Motor neuron (in vitro differentiated cells): ENCODE data around the gene ALOXE3. TPM values are rescaled to one million over a fixed set of nuclear protein-coding genes. Genes with fewer than 3 reads are reported as not detected.

Experiments
- ATAC-seq, 8 experiments: fragments of 200-7000 bp; cut with Tn5 transposase; replicated peaks in 6 of 8; 2 replicates each; pipeline ENCODE4 v1.8.0; 2021; ENCODE audit warnings: mild to moderate bottlenecking in 8 of 8, moderate library complexity in 8 of 8
- H3K27ac ChIP-seq, 2 donors: fragments of 250-450 bp; sonication (Bioruptor Pico); 2 replicates each; pipeline ENCODE4 v1.9.0; 2021; ENCODE audit warnings: antibody characterized with exemption in 2 of 2, mild to moderate bottlenecking in 2 of 2, moderate library complexity in 1 of 2
- H3K4me1 ChIP-seq, 2 donors: fragments of 250-450 bp; sonication (Bioruptor Pico); replicated peaks in 1 of 2; 2 replicates each; pipeline ENCODE4 v1.6.1; 2021; ENCODE audit warnings: antibody characterized with exemption in 2 of 2, mild to moderate bottlenecking in 2 of 2, moderate library complexity in 1 of 2
- H3K4me3 ChIP-seq, 5 donors: fragments of 250-450 bp; sonication (Bioruptor Pico); 2 replicates each; pipeline ENCODE4 v1.9.0; 2021; ENCODE audit warnings: antibody characterized with exemption in 5 of 5, mild to moderate bottlenecking in 5 of 5, moderate library complexity in 4 of 5
- WGBS, 10 experiments: fragments of 450-650 bp; shearing (Covaris generic); methylation state at CpG; one replicate each; pipeline ENCODE4 v1.0.0; 2022; 5-methylcytosine and 5-hydroxymethylcytosine counted together
- in situ Hi-C, 9 experiments: fragments of 400-800 bp; cut with MboI; loops; one replicate each; pipeline ENCODE4 v1.15.0; 2021; ENCODE audit warnings: low sequenced_read_pairs in 9 of 9, low pct_unique_long_range_greater_than_20kb in 2 of 9; ENCODE audit not compliant: unreplicated experiment in 9 of 9
- total RNA-seq, 8 experiments: library from RNA; unstranded; fragments of 300-600 nt; gene quantifications; 2 replicates each; pipeline versions ENCODE4 v1.2.3 to v1.2.4, GENCODE V29; 2022

ALOXE3 gene
- total RNA-seq, 8 experiments from 2014 or later, result 0.15 to 0.95 (median 0.36) TPM; not detected in 1

DNA sequence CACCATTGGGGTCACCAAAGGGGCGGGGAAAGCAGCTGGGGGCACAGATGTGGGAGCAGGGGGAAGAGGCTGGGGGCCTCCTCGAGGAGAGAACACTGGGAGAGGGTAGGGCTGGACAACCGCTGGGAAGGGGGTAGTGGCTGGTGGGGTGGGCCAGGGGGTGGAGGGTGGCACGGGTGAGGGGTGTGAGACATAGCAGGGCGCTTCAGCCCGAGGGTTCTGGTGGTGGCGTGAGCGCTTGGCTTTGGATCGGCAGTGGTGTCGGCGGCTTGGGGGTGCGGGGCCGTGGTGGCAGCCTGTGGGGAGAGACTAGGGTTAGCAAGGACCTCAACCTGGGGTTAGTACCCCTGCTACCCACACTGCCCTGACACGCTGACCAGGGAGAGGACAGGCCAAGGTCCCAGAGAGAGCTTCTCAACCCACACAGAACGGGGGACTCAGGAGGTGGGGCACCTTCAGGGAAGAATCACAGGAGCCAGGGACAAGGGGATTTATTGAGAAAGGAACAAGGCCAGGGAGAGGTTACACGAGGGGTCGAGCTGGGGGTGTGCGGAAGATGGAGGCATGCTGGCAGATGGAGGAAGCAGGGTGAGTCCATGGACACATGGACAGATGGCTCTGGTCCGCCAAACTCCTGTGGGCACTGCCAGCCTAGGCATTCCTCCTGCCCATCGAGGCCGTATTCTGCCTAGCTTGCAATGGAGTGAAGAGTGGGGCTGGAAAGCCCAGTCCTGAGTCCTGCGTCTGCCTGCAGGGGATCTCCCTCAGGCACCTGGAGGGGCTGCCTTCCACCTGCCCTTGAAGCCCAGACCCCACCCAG is 25.5 kb upstream of the ALOXE3 start:
- H3K27ac ChIP-seq, result no peak overlapping the region

GRCh38 chr17:8142887-8143580 is 24.7 kb upstream of the ALOXE3 start:
- no peak overlapping the region for H3K27ac ChIP-seq
- 100% methylated on average over 1 to 2 of the region's 15 CpGs; no CpG with 5 or more reads in 8 of the 10 experiments for WGBS, 10 experiments

More for the DNA sequence above, 25.5 kb upstream of the ALOXE3 start:
- no peak overlapping the region for H3K4me3 ChIP-seq
- peaks cover 3% of the 10 kb centered on the region in 2 donors for H3K4me1 ChIP-seq
- ATAC-seq, result peak in 2 of 8 experiments; percentile 1 to 2
- WGBS, 10 experiments, result 94 to 100% (median 100%) methylated on average over 1 to 8 of the region's 22 CpGs; no CpG with 5 or more reads in 5 of the 10 experiments
- in situ Hi-C loops, result no loop called here

GRCh38 chr17:8142158-8142886 is 24.0 kb upstream of the ALOXE3 start:
- ATAC-seq, result no peak
- in situ Hi-C loops, result no loop called here
- WGBS, 10 experiments, result 29 to 90% (median 73%) methylated on average over 1 to 3 of the region's 23 CpGs; no CpG with 5 or more reads in 6 of the 10 experiments
- Histone ChIP-seq H3K27ac (no peak overlapping the region), H3K4me3 (no peak overlapping the region), H3K4me1 (peaks cover 3 to 8% of the 10 kb centered on the region in 2 donors)

More at GRCh38 chr17:8142887-8143580, 24.7 kb upstream of the ALOXE3 start:
- in situ Hi-C loops, result no loop called here
- peaks cover 3% of the 10 kb centered on the region in 2 donors for H3K4me1 ChIP-seq
- ATAC-seq, result no peak
- H3K4me3 ChIP-seq, result no peak overlapping the region

- Histone ChIP-seq H3K27ac (no peak overlapping the region), H3K4me3 (no peak overlapping the region), H3K4me1 (peaks cover 3 to 8% of the 10 kb centered on the region in 2 donors)
- ATAC-seq, result no peak
- in situ Hi-C loops, result no loop called here
- WGBS, 10 experiments, result 63 to 95% (median 85%) methylated on average over 1 to 9 of the region's 11 CpGs; no CpG with 5 or more reads in 1 of the 10 experiments
Observed at GRCh38 chr17:8141741-8142140, 23.4 kb upstream of the ALOXE3 start.

DNA sequence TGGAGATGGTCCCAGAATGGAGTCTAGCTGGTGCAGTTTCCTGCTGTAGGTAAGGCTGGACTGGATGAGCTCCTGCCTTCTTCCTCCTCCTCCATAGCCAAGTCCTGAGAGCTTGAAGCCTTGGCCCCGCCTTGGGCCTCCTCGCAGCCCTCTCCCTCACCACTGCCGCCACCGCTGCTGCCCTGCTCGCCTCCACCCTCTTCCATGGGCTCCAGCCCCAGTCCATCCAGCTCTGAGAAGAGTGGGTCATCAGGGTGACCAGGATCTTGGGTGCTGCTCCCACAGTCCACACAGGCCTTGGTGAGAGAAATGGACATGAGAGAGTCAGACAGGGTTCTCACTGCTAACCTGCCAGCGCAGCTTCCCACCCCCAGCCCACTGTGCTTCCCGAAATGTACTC is 22.7 kb upstream of the ALOXE3 start:
- H3K27ac ChIP-seq, result no peak overlapping the region
- 83 to 100% (median 100%) methylated on average over 1 to 2 of the region's 7 CpGs; no CpG with 5 or more reads in 7 of the 10 experiments for WGBS, 10 experiments
- in situ Hi-C loops, result no loop called here
- no peak for ATAC-seq
- H3K4me3 ChIP-seq, result no peak overlapping the region
- peaks cover 3 to 8% of the 10 kb centered on the region in 2 donors for H3K4me1 ChIP-seq

DNA sequence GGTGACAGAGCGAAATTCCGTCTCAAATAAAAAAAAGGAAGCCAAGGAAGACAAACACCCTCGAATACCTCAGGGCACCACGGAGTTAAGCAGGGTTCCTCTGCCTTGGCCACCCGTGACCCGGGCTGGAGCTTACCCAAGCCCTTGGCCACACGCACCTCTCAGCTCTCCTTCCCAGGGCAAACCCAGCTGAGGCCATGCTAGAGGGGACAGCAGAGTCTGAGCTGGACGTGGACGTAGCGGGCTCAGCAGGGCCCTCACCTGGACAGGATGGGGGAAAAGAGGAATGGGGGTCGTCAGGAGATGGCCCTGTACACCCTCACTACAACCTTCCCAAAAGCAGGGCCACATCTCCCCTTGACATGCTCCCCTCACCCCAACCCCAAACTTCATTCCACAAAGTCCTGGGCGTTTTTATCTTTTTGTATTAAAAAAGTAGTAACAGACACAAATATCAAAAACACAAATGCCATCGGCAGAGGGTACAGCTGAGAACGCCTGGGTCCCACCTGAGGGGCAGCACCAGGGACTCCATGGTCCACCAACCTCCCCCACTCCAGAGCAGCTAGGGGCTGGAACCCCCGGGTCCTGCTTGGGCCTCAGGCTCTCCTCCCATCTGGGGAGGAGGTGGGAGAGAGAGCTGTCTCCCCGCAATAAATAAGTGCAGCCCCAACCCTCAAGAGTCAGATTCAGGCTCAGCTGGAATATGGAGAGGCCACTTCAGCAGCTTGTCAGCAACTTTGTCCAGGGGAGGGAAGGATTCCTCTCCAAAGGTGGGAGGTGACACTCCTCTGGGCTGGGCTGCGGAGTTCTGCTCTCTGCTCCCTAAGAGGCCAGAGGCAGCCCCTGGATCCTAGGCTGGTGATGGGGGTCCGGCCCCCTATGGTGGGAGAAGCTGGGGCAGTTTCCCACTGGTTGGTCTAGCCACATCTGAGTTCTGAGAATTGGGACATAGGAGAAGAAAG is 22.0 kb upstream of the ALOXE3 start:
- 70 to 100% (median 84%) methylated on average over 1 to 12 of the region's 18 CpGs; no CpG with 5 or more reads in 2 of the 10 experiments for WGBS, 10 experiments
- Histone ChIP-seq H3K4me1 (peaks cover 3 to 8% of the 10 kb centered on the region in 2 donors), H3K4me3 (no peak overlapping the region), H3K27ac (peak overlapping the region in 1 of 2 donors; percentile 90)
- in situ Hi-C loops, result no loop called here
- no peak for ATAC-seq

DNA sequence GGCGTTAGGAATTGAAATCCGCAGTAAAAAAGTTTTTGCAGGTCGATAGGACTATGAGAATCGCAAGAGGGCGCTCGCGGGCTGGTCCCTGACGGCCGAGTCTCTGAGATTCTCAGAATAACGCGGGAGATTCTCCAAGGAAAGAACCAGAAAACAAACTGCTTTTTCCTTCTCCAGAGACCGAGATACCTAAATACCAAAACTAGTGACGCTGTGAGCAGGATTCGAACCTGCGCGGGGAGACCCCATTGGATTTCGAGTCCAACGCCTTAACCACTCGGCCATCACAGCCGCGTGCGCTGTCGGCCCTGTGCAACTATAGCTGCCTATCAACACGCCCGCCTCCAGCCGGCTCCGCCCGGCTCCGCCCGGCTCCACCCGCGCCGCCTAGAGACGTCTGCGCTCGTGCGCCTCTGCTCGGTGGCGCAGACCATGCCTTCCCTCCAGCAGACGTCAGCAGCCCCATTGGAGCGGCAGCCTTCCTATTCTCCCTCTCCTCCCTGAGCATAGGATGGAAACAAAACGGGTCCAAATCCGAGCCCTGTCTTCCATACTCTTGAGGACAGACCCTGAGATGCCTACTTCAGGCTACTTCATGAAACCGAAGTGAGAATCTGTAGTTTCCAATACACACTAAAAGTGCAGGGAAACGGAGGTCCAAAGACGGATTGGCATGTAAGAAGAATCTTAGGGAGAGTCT is 20.5 kb upstream of the ALOXE3 start:
- 0 to 5% (median 1%) methylated on average over 2 to 23 of the region's 46 CpGs; no CpG with 5 or more reads in 2 of the 10 experiments for WGBS, 10 experiments
- peaks cover 4 to 8% of the 10 kb centered on the region in 2 donors for H3K4me1 ChIP-seq
- in situ Hi-C loops, result no loop called here
- H3K4me3 ChIP-seq, result peak overlapping the region; percentile 29 to 47 (median 37)
- peak overlapping the region; percentile 84 to 90 for H3K27ac ChIP-seq
- peak; percentile 72 to 96 (median 96) for ATAC-seq

GRCh38 chr17:8138374-8138671 is 20.0 kb upstream of the ALOXE3 start:
- no peak for ATAC-seq
- Histone ChIP-seq H3K4me3 (peak overlapping the region; percentile 29 to 47 (median 37)), H3K4me1 (peaks cover 8 to 9% of the 10 kb centered on the region in 2 donors), H3K27ac (peak overlapping the region in 1 of 2 donors; percentile 90)
- in situ Hi-C loops, result no loop called here
- 0 to 25% (median 2%) methylated on average over 3 to 7 of the region's 7 CpGs; no CpG with 5 or more reads in 1 of the 10 experiments for WGBS, 10 experiments

- in situ Hi-C loops, result no loop called here
Observed at GRCh38 chr17:8137645-8138373, 19.5 kb upstream of the ALOXE3 start.

GRCh38 chr17:8133941-8134340 is 15.6 kb upstream of the ALOXE3 start:
- no peak overlapping the region for H3K4me3 ChIP-seq
- ATAC-seq, result no peak
- WGBS, 10 experiments, result 0 to 100% (median 79%) methylated on average over 1 to 3 of the region's 4 CpGs; no CpG with 5 or more reads in 5 of the 10 experiments
- peaks cover 5 to 9% of the 10 kb centered on the region in 2 donors for H3K4me1 ChIP-seq
- no peak overlapping the region for H3K27ac ChIP-seq
- in situ Hi-C loops, result no loop called here

More at GRCh38 chr17:8137645-8138373, 19.5 kb upstream of the ALOXE3 start:
- H3K27ac ChIP-seq, result peak overlapping the region in 1 of 2 donors; percentile 90
- no peak for ATAC-seq
- H3K4me3 ChIP-seq, result peak overlapping the region; percentile 29 to 47 (median 37)
- H3K4me1 ChIP-seq, result peaks cover 8 to 12% of the 10 kb centered on the region in 2 donors
- WGBS, 10 experiments, result 0 to 88% (median 50%) methylated on average over 4 to 21 of the region's 21 CpGs

GRCh38 chr17:8133399-8133798 is 15.1 kb upstream of the ALOXE3 start:
- 60 to 80% (median 69%) methylated on average over 1 to 4 of the region's 12 CpGs; no CpG with 5 or more reads in 6 of the 10 experiments for WGBS, 10 experiments
- Histone ChIP-seq H3K4me1 (peaks cover 5 to 9% of the 10 kb centered on the region in 2 donors), H3K4me3 (no peak overlapping the region), H3K27ac (no peak overlapping the region)
- in situ Hi-C loops, result no loop called here
- peak in 5 of 8 experiments; percentile 56 to 70 (median 66) for ATAC-seq
